Measurements from ENCODE around the gene TNFRSF1A. TPM values are rescaled to one million over a fixed set of nuclear protein-coding genes. Genes with fewer than 3 reads are reported as not detected.

Gene TNFRSF1A
- total and polyA plus RNA-seq, 9 of the 15 experiments (the other 6 are each of a cell fraction or from before 2014, with no cell fraction given): 0.76 to 43.5 (median 30.0) TPM

- TF ChIP-seq SRSF9 (IDR thresholded peaks at IDR 0.05; ENCODE audit: borderline replicate concordance, low read depth, low read length) (no peak), ZC3H11A (IDR thresholded peaks at IDR 0.05; ENCODE audit: low read depth, low read length) (no peak), ZNF140 (CRISPR knock-in tag; IDR thresholded peaks at IDR 0.05) (no peak), CREB1 (IDR thresholded peaks at IDR 0.05) (no peak), CREB1 (CRISPR knock-in tag; IDR thresholded peaks at IDR 0.05) (no peak)
Measured at GRCh38 chr12:6332459-6332858, 9.4 kb downstream of the TNFRSF1A start (continued).

GRCh38 chr12:6330999-6331714 is 10.7 kb downstream of the TNFRSF1A start:
- Histone ChIP-seq H3K27ac (ENCODE audit: extremely low read depth, low read depth, low read length) (no peak overlapping the region), H3K9me3 (replicated peaks; ENCODE audit: control insufficient read depth, insufficient read depth, low read depth, low read length) (no peaks in the 10 kb centered on the region), H3K9me1 (ENCODE audit: control insufficient read depth, insufficient read depth, low read length) (no peaks in the 10 kb centered on the region), H2AFZ (ENCODE audit: low read depth, low read length) (no peak overlapping the region), H3K4me1 (replicated peaks in 1 of 2; ENCODE audit: control insufficient read depth in 2 of 2, insufficient read depth in 2 of 2, low read length in 2 of 2) (peaks cover 14 to 17% of the 10 kb centered on the region in 2 experiments), H3K4me3 (no peak overlapping the region), H3K4me2 (ENCODE audit: insufficient read depth, low read length) (no peak overlapping the region), H3K9ac (ENCODE audit: insufficient read depth in 1 of 2, low read depth in 2 of 2, low read length in 2 of 2) (no peak overlapping the region), H3K27me3 (ENCODE audit: control insufficient read depth in 2 of 2, insufficient read depth in 2 of 2, low read length in 2 of 2) (no peaks in the 10 kb centered on the region), H3K79me2 (ENCODE audit: control insufficient read depth, insufficient read depth, low read length) (peaks cover 17% of the 10 kb centered on the region), H3K36me3 (ENCODE audit: control insufficient read depth, insufficient read depth, low read length) (peaks cover 66% of the 10 kb centered on the region; the same call in 2 of the 3 replicates), H4K20me1 (replicated peaks; ENCODE audit: control insufficient read depth, insufficient read depth, low read length) (no peaks in the 10 kb centered on the region)
- DNase-seq (ENCODE audit: extremely low read depth in 1 of 4, low spot score in 3 of 4) (no peak), FAIRE-seq (no peak), ATAC-seq (no peak)
- in situ Hi-C loops (cut with MboI): no loop called here
- ChIA-PET CTCF (ENCODE audit: low intra/inter-chr PET ratio) (no interaction called here), POLR2A (interaction anchor here (0.7 kb wide), 1 partner anchor 58 kb away, joined by 3 read pairs; no protein-coding TSS in a partner anchor)
- intact Hi-C loops (cut with micrococcal nuclease): no loop called here
- no TSS peak for BruUV-seq (replicated peaks)
- TF ChIP-seq, protein P1, sequence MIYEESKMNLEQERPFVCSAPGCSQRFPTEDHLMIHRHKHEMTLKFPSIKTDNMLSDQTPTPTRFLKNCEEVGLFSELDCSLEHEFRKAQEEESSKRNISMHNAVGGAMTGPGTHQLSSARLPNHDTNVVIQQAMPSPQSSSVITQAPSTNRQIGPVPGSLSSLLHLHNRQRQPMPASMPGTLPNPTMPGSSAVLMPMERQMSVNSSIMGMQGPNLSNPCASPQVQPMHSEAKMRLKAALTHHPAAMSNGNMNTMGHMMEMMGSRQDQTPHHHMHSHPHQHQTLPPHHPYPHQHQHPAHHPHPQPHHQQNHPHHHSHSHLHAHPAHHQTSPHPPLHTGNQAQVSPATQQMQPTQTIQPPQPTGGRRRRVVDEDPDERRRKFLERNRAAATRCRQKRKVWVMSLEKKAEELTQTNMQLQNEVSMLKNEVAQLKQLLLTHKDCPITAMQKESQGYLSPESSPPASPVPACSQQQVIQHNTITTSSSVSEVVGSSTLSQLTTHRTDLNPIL (CRISPR knock-in tag; IDR thresholded peaks at IDR 0.05): no peak
- TF ChIP-seq SAFB (IDR thresholded peaks at IDR 0.05; ENCODE audit: borderline replicate concordance, low read depth, low read length): no peak
- TF ChIP-seq NUFIP1 (IDR thresholded peaks at IDR 0.05; ENCODE audit: partially characterized antibody): no peak
- TF ChIP-seq SUPT5H (IDR thresholded peaks at IDR 0.05): no peak
- no peak for TF ChIP-seq SREBF2 (CRISPR knock-in tag; IDR thresholded peaks at IDR 0.05)
- WGBS (ENCODE audit: insufficient coverage, low coverage, missing lambda C conversion rate): 95% methylated on average over 4 of the region's 4 CpGs

Data from K562 (cell line).